DMS53 (cell line): Measurements from ENCODE around the gene RPL10A.
"Not testable (repeated sequence)": the region's sequence is repeated elsewhere in the genome, so short reads cannot be mapped to it uniquely, and the experiment has no call there.

ENCODE experiments used
- DNase-seq: peaks from one replicate; lab custom pipeline; 2025; lab: John Stamatoyannopoulos, UW

Gene RPL10A

DNA sequence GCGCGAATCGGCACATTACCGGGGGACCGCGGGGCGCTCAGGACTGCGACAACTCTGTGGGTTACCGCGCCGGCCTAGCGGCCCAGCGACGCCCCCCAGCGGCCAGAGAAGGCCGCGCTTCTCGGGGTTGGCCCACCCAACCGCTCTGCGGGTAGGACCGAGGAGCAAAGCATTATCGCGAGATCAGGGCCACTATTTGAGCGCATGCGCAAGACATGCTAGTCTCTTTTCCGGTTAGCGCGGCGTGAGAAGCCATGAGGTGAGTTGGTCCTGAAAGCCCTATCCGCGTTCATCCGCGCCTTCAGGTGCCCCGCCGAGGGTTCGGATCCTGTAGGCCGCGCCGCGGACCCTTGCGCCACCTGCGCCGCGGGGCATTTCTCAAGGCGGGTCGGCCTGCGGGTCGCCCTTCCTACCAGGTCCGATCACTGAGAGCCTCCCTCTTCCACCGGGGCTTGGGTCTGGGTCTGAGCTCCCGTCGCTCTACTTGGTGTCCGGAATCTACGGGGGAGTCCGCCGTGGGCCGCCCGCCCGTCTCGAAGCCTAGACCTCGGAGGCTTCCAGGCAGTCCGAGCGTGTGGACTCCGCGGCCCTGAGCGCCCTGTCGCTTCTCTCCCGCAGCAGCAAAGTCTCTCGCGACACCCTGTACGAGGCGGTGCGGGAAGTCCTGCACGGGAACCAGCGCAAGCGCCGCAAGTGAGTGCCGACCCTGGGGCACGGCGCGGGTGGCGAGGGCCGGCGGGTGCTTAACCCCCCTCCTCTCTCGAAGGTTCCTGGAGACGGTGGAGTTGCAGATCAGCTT, at the start of gene RPL10A:
RPL10A (plus strand) TSS at position 221 of the 799 bp plus-strand sequence; CDS start at position 255, 34 bp downstream.
- peak; percentile 95 for DNase-seq

DNA sequence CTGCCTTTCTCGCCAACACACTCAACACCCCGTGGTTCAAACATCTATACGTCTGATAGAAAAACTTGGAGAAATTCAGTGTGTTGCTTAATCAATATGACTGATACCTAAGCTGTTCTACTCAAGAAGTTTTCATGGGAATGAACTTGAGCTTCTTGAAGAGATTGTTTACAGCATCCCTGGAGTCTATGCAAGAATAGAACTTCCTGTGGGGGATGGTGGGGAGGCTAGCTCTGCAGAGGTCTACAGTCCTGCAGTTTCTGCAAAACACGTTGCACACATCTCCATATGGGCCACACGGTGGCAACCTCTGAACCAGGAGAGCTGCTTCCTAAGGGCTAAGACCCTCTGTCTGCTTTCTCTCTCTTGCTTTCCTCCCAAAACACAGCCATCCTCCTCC, 48.8 kb upstream of the RPL10A start:
- DNase-seq: no peak

- no peak for DNase-seq
Measured at GRCh38 chr6:35419961-35420360, 48.2 kb upstream of the RPL10A start.

GRCh38 chr6:35425284-35425683, 42.9 kb upstream of the RPL10A start:
- no peak for DNase-seq

- no peak for DNase-seq
Measured at GRCh38 chr6:35426074-35426473, 42.1 kb upstream of the RPL10A start.

- no peak for DNase-seq
Measured at GRCh38 chr6:35427435-35427834, 40.8 kb upstream of the RPL10A start.

- DNase-seq: no peak
Measured at GRCh38 chr6:35427851-35428321, 40.3 kb upstream of the RPL10A start.

GRCh38 chr6:35428421-35429149, 39.6 kb upstream of the RPL10A start:
- DNase-seq: no peak

- no peak for DNase-seq
Measured at GRCh38 chr6:35429463-35429862, 38.7 kb upstream of the RPL10A start.

DNA sequence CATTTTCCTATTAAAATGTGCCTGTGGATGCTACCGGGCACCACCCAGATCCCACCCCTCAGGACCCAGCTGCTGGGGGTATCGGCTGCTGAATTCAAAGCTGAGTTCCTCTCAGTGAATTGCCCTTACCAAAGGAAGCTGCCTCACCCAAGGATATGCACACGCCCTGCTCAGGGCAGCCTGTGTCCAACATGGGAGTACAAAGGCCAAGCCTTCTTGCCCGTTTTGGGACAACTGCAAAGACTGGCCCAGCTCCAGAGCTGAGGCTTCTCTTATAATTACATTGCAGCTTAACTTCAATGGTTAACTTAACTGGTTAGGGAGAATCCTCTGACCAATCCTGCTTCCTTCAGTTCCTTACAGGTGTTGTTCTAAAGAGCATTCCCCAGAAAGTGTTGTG, 35.9 kb upstream of the RPL10A start:
- no peak for DNase-seq

- not testable (repeated sequence) for DNase-seq
Measured at GRCh38 chr6:35432702-35433101, 35.5 kb upstream of the RPL10A start.

- DNase-seq: no peak
Measured at GRCh38 chr6:35435074-35435837, 32.9 kb upstream of the RPL10A start.

DNA sequence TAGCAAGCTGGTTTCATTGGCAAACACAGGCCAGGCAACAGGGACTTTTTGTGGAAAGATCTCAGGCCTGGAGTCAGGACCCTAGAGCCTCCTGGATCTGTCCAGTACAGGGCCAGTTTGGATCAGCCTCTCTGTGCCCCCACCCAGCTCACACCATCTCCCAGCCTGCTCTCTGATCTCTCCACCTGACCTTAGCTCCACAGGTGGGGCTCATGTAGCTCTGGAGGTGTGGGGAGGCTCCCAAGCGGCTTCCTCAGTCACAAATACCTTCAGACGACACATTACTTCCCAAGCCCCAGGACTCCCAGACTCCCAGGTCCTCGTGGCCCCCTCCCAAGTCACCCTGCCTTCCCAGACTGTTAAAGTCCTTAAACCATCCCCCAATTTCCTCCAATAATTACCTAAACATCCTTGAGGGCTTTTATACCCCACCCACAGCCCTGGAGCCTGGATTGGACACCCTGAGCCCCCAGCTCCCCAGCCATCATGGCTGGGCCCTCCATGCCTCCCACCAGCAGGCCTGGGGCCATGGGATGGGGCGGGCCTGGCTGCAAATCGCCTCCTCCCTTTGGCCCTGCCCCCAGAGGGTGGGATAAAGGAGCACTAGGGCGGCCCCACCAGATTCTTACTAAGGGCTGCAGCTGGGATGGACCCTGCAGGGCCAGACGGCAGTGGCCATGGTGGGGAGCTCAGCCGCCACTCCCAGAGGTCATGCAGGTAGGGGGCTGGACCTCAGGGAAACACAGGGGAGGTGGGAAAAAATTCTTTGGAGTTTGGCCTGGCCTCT, 31.9 kb upstream of the RPL10A start:
- no peak for DNase-seq

DNA sequence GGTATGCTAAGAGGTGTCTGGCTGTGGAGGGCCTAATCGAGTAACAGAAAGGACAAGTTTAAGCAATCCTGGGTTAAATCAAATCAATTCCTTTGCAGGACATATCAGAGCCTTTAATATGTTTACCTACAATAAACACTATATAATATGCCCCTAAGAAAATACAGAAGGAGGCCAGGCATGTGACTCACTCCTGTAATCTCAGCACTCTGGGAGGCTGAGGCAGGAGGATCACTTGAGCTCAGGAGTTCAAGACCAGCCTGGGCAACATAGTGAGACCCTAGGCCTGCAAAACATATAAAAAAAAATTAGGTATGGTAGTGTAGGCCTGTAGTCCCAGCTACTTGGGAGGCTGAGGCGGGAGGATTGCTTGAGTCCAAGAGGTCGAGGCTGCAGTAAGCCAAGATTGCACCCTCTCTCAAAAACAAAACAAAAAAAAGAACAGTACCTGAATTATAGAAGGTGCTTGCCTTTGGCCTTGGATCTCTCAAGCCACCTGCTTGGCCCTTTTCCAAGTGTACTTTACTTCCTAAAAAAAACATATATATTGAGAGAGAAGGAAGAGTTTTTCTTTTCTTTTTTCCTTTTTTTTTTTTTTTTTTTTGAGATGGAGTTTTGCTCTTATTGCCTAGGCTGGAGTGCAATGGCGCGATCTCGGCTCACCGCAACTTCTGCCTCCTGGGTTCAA, 29.7 kb upstream of the RPL10A start:
- peak; percentile 26 for DNase-seq

- DNase-seq: no peak
Measured at GRCh38 chr6:35439308-35439707, 28.9 kb upstream of the RPL10A start.

DNA sequence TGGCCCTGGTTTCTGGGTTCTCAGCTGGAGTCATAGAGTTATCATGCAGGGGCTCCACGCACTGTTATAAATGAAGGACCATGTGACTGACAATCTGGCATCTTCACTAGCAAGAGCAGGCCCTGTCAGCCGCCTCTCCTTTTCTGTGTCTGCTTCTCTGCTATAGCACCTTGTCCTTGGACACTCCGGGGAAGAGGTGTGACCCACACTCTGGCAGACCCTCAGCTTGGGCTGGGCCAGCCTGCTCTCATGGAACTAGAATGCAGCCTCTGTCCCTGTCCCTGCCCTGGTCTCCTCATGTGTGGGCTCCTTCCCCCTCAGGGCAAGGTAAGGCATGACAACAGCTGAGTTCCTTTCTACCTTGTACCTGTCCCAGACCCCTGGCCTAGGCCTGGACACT, 27.0 kb upstream of the RPL10A start:
- DNase-seq: no peak

DNA sequence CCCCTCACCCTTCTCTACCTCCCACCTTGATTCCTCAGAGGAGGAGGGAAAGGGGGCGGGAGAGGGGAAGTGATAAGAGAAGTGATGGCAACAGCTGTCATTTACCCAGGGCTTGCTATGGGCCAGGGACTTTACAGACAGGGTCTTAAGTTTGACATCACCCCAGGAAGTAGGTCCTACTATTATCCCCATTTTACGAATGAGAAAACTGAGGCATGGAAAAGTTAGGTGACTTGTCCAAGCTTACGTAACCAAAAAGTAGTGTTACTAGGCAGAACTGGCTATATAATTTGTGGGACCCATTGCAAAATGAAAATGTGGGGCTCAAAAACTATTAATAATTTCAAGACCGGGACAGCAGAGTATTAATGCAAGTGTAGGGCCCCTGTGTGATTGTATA, 26.6 kb upstream of the RPL10A start:
- DNase-seq: no peak

- no peak for DNase-seq
Measured at GRCh38 chr6:35442693-35443092, 25.5 kb upstream of the RPL10A start.

GRCh38 chr6:35443341-35444030, 24.7 kb upstream of the RPL10A start:
- no peak for DNase-seq

GRCh38 chr6:35445691-35446090, 22.5 kb upstream of the RPL10A start:
- no peak for DNase-seq

DNA sequence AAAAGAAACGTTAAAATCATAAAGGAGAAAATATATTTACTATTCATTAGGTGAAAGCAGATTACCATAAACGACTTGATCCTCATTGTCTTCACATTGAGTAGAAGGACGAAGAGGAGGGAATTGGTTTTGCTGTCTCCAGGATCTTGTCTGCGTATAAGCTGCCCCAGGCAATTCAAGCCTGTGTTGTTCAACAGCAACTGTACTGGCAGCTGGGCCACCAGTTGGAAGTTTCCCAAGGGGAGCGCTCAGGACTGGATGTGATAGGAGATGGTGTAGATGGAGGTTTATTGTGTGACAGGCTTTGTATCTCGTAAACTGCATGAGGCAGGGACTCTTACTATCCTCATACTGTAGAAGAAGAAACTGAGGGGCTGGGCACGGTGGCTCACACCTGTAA, 20.0 kb upstream of the RPL10A start:
- DNase-seq: no peak
